Hematopoietic multipotent progenitor cell treated with erythropoietin and hydrocortisone succinate and interleukin-3 and kit ligand, for 6 days (in vitro differentiated cells): ENCODE results near the gene ARID1B.

Experiments used
- DNase-seq: peaks from one replicate; pipeline ENCODE4 v3.0.0-alpha.2; 2015

The ARID1B gene

GRCh38 chr6:156857573-156857972, 80.4 kb downstream of the ARID1B start:
- no peak for DNase-seq

- DNase-seq: no peak
These were observed 82.5 kb downstream of the ARID1B start for GRCh38 chr6:156859686-156860085.

DNA sequence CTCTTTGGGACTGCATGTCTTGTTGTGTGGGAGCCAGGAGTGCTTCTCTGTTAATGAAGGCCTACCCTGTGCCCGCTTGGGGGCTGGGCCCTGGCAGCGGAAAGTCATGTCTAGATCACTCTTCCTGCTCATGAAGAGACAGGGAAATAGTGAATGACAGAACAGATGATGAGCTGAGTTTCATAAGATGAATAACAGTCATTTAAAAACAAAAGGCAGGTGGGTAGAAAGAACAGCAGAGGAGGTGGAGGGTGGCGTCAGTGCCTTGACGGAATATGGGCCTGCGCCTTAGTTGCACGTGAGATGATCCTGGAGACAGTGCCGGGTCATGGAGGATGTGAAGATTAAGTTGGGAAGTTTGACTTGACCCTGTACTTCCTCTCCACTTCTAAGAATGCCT, 85.5 kb downstream of the ARID1B start:
- no peak for DNase-seq

DNA sequence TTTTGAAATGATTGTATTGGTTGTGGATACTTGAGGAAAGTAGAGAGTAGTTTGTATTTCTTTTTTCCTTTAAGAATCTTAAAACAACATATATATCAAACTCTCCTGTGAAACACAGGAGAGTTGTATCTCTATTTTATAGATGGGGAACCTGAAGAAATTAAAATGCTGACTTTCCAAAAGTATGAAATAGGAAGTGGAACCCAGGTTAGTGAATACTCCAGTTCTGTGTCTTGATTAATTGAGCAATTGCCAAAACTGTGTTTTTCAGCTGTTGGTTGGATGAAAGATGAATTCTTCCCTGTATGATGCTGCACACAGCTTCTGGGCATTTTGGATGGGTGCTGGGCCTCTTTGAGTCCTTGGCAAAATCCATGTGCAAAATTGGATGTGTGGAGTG, 86.3 kb downstream of the ARID1B start:
- no peak for DNase-seq

DNA sequence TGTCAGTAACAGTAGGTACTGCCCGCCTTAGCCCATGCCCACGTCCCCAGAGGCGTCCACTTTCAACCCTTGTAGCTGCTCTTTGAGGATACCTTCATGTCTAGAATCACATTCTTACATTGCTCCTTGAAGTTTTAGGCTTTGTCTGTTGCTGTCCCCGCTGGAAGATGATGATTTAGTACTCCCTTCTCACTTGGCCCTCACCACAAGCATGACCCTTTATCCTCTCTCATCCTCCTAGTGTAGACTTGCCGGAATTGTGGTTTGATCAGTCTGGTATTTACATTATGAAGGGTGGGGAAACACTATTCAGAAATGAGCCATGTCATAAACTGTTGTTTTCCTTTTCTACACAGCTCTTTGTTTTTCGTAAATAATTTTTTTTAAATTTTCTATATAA, 87.4 kb downstream of the ARID1B start:
- DNase-seq: no peak

GRCh38 chr6:156865019-156865629, 87.9 kb downstream of the ARID1B start:
- DNase-seq: no peak

DNA sequence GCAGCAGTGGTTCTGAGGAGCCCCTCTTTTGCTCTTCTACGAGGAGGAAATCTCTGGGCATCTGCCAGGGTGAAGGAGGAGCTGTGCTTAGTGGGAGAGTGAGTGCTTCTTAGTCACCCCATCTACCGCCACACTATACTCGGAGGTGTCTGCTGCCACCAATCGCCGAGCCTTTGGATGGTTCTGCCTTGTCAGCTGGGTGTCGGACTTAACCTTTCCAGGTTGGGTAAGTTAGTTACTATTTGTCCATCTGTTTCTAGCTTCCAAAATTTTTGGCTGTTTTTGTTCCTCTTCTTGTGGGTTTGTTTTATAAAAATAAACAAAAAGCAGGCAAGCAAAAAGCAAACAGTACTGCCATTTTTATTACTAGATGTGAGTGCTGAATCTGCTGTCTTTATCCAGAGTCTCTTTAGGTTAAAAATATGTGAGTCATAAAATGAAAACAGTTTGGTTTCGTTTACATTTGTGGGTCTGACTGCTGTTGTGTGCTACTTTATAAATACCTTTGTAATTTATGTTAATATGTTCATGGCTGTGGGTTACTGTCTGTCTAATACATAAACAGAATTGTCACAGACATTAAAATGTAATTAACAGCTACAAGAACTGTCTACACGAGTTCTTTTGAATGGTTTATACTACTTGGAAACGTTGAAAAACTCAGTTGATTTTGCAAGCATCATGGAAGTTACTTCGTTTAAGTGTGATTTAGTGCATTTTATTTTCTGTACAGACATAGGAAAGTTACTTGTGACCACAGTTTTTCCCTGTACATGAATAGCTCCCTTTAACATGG, 89.2 kb downstream of the ARID1B start:
- peak; percentile 52 for DNase-seq

DNA sequence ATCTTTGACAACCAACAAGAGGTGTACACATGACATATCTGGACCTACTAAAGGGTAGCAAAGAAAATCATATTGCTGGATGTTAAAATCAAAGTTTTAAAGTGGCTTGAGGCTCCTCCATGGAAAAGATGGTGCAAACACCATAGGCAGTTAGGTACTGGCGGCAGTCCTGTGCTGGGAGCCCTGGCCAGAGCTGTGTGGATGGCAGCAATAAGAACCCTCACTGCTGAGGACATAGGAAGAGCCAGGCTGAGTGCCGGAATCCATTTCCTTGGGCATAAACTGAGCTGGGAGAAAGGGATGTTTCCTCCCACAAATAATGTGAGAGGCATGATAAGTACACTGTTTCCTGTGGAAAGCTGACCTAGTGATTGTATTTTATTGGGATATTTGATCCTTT, 89.9 kb downstream of the ARID1B start:
- DNase-seq: no peak

- no peak for DNase-seq
These were observed 91.2 kb downstream of the ARID1B start for GRCh38 chr6:156868385-156868784.

- DNase-seq: no peak
These were observed 92.8 kb downstream of the ARID1B start for GRCh38 chr6:156869980-156870398.

DNA sequence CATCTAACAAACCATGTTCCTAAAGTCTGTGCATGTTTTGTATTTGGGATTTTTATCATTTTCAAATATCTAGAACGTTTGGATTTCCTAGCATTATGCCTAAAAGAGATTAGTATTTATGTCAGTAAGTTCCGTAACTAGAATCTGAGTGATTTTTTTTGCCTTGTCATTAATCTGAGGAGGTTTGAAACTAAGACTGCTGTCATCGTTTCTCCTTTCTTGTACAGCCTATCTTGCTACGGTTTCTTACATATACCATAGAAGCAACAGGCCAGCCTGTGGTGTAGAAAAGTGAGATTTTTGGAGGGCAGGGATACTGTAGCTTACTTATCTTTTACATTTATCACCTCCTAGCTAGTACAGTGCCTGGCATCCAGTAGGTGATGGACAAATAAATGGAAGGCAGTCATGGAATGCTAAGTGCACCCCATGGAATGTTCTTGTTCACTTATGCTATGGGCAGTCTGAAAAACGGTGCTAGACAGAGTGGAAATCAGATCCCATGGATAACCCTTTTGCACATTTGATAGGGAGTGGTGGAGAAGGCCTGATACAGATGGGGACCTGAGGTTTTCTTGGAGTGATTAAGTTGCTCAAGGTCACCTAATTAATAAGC, 93.9 kb downstream of the ARID1B start:
- no peak for DNase-seq

DNA sequence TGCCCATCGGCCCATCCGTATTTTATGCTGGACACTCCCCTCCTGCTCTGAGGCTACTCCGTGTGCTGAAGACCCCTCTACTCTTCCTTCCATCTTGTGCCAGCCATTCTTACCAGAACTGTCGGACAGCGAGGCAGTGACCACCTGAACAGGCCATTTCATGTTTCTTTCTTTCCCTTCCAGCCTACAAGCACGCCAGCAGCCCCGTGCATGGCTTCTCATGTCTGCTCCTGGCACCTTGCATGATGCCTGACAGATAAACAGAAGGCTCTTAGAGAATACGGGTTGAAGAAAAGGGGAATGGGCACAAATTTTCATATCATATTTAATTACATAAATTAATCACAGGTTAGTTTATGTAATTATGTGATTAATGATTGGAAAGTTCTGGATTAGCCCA, 95.7 kb downstream of the ARID1B start:
- DNase-seq: no peak

DNA sequence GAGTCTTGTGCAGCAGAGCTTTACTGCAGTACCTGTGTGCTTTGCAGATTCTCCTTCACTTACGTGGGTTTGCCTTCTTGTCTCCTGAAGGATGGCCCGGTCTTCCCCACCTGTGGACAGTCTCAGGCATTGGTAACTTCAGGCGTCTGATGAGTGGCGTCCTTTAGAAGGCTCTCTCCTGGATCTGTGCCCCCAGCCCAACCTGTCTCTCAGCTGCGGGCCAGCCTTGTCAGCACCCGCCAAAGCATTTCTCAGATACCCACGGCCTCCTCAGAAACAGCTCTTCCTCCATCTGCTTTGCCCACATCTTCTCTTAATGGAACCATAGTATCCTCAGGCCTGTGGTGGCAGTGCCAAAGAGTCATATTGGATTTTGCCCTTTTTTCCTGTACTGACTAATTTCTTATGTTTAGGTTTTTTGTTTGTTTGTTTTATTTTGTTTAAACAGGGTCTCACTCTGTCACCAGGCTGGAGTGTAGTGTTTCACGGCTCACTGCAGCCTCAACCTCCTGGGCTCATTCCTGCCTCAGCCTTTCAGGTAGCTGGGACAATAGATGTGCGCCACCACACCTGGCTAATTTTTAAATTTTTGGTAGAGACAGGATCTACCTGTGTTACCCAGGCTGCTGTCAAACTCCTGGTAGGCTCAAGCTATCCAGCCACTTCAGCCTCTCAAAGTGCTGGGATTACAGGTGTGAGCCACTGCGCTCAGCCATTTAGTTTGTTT, 96.6 kb downstream of the ARID1B start:
- DNase-seq: no peak

GRCh38 chr6:156875062-156875461, 97.9 kb downstream of the ARID1B start:
- DNase-seq: no peak

- no peak for DNase-seq
These were observed 99.1 kb downstream of the ARID1B start for GRCh38 chr6:156876302-156876701.

- no peak for DNase-seq
These were observed 100.1 kb downstream of the ARID1B start for GRCh38 chr6:156877126-156877863.

GRCh38 chr6:156878681-156879080, 101.5 kb downstream of the ARID1B start:
- no peak for DNase-seq

GRCh38 chr6:156879186-156879585, 102.0 kb downstream of the ARID1B start:
- no peak for DNase-seq

- DNase-seq: no peak
These were observed 102.4 kb downstream of the ARID1B start for GRCh38 chr6:156879591-156879990.

- DNase-seq: no peak
These were observed 103.7 kb downstream of the ARID1B start for GRCh38 chr6:156880913-156881312.

GRCh38 chr6:156881687-156882629, 104.8 kb downstream of the ARID1B start:
- no peak for DNase-seq
